HT1080 (cell line): ENCODE results near the gene BRAF. TPM values are rescaled to one million over a fixed set of nuclear protein-coding genes. Genes with fewer than 3 reads are reported as not detected.
"Not testable (repeated sequence)": the region's sequence is repeated elsewhere in the genome, so short reads cannot be mapped to it uniquely, and the experiment has no call there.

Experiments used
- DNase-seq: peaks from one replicate; pipeline ENCODE4 v3.0.0-alpha.2; 2015; ENCODE audit warnings: low read depth
- polyA plus RNA-seq, 2 experiments: library from polyadenylated mRNA; depleted of rRNA; stranded (reverse); fragments of >200 nt; gene quantifications; 2 replicates each; pipeline ENCODE4 v1.2.3, GENCODE V29; 2015
- total RNA-seq: library from RNA; depleted of rRNA; stranded (reverse); fragments of >200 nt; shearing (Covaris generic); gene quantifications from 2 replicates; pipeline ENCODE4 v1.2.3, GENCODE V29; 2014; rRNA removed

Gene BRAF
- total RNA-seq: 7.5 and 8.3 TPM in 2 replicates
- polyA plus RNA-seq (2015; cell fraction: cytosol; rRNA removed): 10.3 and 13.1 TPM in 2 replicates
- 16.1 and 17.7 TPM in 2 replicates for polyA plus RNA-seq (2015; cell fraction: nucleus; rRNA removed)

GRCh38 chr7:140924821-140925421, at the start of gene BRAF:
TSS of gene BRAF (minus strand) at chr7:140924929. CDS start at chr7:140924703, 226 bp downstream.
- DNase-seq: peak; percentile 72

DNA sequence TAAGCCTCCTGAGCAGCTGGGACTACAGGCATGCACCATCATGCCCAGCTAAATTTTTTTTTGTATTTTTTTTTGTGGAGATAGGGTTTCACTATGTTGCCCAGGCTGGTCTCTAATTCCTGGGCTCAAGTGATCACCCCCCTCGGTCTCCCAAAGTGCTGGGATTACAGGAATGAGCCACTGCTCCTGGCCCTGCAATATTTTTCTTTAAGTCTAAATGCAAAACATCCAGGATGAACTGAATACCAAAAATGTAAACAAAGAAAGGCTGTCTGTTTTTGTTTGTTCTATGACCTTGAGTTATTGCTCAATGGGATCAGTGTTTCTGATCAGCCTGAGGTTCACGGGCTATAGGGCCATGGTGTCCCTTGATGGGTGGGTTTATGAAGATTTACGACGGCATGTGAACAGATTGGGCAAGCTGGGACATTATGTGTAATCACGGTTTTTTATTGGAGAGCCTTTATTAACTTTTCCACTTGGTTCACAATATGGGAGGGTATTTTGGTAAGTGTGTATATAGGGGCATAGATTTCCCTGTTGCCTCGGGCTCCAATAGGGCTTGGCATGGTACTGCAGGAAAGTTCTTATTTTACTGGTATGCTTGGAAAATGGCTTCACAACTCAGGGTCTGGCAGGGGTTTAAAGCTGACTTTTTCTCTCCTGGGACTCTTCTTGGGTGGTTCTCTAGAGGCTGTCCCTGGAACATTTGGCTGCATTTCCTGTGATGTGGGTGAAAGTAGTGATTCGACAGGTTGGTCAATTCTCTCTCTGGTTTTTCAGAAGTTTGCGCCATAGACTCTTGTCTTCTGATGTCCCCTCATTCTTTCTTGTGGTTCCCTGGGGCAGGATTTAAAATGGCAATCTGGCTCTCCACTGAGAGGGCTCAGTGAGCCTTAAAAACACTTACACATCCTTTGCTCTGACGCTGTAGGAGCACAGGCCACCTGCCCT, 48.4 kb upstream of the BRAF start:
- no peak for DNase-seq

GRCh38 chr7:140972344-140972743, 47.6 kb upstream of the BRAF start:
- no peak for DNase-seq

DNA sequence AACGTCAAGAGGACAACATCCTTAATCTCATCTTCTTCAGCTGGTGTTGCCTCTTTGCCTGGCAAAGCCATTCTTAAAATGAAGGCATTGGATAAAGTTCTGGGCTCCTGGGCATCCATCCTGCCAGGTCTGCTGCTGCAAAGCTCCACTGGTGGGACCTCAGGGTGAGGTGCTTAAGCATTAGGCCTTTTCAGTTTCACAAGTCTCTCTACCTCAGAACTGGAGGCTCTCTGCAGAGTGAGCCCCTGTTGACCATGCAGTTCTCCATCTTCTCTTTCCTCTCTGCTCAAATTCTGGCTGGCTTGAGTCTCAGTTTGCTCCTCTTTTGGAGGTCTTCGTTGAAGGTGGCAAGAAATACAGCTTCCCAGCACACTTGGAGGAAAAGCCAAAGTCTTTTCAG, 42.7 kb upstream of the BRAF start:
- DNase-seq: no peak

GRCh38 chr7:140966561-140967233, 42.0 kb upstream of the BRAF start:
- DNase-seq: no peak

- no peak for DNase-seq
Observed at GRCh38 chr7:140961117-140961516, 36.4 kb upstream of the BRAF start.

DNA sequence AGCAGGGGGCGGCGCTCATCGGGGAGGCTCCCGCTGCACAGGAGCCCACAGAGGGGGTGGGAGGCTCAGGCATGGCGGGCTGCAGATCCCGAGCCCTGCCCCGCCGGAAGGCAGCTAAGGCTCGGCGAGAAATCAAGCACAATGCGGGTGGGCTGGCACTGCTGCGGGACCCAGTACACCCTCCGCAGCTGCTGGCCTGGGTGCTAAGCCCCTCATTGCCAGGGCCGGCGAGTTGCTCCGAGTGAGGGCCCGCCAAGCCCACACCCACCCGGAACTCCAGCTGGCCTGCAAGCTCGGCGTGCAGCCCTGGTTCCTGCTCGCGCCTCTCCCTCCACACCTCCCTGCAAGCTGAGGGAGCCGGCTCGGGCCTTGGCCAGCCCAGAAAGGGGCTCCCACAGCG, 32.3 kb upstream of the BRAF start:
- not testable (repeated sequence) for DNase-seq

- DNase-seq: no peak
Observed at GRCh38 chr7:140945940-140946339, 21.2 kb upstream of the BRAF start.

DNA sequence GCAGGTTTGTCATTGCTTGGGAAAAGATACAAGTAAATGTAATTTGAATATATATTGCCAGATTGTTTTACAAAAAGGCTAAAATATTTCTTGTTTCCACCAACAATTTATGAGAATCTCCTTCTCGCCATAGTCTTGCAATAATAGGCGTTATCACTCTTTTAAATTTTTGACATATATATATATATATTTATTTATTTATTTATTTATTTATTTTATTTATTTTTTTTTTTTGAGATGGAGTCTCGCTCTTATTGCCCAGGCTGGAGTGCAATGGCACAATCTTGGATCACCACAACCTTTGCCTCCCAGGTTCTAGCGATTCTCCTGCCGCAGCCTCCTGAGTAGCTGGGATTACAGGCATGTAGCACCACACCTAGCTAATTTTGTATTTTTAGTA, 17.5 kb upstream of the BRAF start:
- DNase-seq: not testable (repeated sequence)

- DNase-seq: no peak
Observed at GRCh38 chr7:140940898-140941297, 16.2 kb upstream of the BRAF start.

GRCh38 chr7:140937702-140938264, 13.1 kb upstream of the BRAF start:
- no peak for DNase-seq

DNA sequence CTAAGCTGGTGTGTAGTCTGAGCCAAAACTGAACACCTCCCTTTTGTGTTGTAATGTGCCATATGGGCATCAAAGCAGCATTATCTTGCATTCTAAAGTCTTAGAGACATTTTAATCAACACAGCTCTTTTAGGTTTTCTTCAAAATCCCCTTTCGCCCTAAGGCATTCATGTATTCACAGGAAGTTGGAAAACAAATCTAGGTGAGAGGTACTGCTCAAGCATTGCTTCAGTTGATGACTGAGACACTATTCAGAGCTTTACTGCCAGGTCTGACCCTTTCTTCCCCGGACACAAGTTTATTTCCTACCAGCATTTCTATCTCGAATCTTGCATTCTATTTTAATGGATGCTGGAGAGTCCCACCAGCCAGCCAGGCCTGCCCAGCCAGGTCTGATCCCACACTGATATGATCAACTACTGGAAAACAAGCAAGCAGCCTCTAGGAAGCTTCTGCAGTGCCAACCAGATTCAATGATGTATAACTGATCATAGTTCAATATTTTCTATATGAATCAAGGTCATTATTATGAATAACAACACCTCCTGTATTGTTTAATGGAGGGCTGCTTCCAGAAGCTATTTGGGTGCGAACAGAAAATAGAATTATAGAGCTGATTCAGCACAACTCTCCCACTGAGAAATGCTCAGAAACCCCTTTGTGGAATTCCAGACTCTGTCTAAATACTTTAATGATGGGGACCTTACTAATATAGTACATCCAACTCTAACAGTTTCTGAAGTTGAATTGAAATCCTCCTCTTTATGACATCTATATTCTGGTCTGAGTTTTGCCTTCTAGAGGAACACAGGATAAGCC, 4.0 kb upstream of the BRAF start:
- DNase-seq: no peak

- DNase-seq: not testable (repeated sequence)
Observed at GRCh38 chr7:140927945-140928344, 3.2 kb upstream of the BRAF start.

DNA sequence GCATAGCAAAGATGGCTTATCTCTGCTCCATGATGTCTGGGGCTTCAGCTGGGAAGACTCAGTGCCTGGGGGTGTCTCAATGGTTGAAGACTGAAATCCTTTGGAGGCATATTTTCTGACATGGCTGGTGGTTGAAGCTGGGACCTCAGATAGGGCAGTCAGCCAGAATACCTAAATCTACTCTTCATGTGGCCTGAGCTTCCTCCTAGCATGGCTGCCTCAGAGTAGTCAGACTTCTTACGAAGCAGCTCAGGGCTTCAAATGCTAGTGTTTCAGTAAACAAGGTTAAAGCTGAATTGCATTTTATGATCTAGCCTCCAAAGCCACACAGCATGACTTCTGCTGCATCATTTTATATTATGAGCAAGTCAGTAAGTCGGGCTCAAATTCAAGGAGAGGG, 2.6 kb upstream of the BRAF start:
- no peak for DNase-seq

- DNase-seq: no peak
Observed at GRCh38 chr7:140926021-140926817, 1.5 kb upstream of the BRAF start.

DNA sequence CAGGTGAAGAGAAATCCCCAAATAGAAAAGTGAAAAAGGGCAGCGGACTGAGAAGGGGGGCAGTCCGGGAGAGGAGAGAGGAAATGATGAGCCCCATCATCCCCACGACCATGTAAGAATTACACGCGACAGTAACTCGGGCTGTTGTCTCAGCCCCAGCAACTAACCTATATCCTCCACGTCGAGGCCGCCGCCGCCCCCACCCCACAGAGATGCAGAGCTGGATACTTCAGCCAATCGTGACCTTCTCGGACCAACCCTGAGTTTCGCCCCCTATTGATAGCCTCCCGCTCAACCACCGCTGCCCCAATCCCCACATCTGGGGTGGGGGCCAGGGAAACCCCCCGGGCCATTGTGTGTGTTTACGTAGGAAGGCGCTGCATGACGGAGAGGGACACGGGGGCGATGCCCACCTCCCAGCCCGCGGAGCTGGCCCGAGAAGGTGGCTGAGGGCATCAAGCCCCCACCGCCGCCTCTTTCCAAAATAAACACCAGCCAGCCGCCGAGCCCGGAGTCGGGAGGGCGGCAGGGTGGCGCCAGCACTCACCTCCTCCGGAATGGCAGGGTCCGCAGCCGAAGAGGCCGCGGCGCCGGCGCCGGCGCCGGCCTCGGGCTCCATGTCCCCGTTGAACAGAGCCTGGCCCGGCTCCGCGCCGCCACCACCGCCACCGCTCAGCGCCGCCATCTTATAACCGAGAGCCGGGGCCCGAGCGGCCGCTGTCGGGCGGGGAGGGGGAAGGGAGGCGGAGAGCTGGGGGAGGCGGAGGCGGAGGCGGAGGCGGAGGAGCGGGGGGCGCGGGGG, 509 bp downstream of the BRAF start:
- peak; percentile 69 for DNase-seq

GRCh38 chr7:140923358-140924006, 1.2 kb downstream of the BRAF start:
- no peak for DNase-seq

DNA sequence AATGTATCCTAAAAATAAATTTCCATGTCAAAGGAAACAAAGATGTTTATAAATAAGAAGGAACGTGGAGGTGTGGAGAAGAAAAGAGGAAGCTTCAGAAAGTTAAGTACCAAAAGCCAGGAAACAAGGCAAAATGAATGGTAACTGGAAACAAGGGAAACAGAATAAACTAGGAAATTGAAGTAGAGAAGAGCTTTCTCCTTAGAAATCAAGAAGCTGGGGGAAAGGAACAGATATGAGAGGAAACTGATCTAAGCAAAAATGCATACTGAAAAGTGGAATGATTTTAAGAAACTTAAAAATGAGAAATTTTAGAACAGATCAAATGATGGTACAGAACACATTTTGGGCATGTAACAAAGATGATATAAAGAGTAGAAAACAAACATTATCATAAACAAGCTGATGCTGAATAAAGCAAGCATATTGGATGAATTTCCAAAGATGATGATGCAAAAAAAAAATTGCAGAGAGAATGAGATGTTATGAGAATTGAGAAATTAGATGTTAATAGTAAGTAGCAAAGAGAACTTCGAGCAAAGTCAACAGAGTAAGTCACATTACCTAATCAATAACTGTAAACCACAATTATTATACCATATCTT, 1.9 kb downstream of the BRAF start:
- no peak for DNase-seq
